Endothelial cell of umbilical vein (primary cell): ENCODE data around the gene CIBAR2. TPM values are rescaled to one million over a fixed set of nuclear protein-coding genes. Genes with fewer than 3 reads are reported as not detected.

Experiments
- BruUV-seq: library from RNA; stranded (reverse); fragments of 400-500 nt; replicated peaks from 2 replicates; lab custom pipeline; 2021; lab: Mats Ljungman, UMichigan
- CTCF ChIA-PET: fragments of 300-600, 350-600 bp; sonication (Branson Sonifier 250); formaldehyde crosslinking; loops from one replicate; lab custom pipeline; 2021; ENCODE audit warnings: antibody characterized with exemption, inconsistent platforms; lab: Charles Lee
- POLR2A ChIA-PET: fragments of 300-600, 350-600 bp; sonication (Branson Sonifier 250); formaldehyde crosslinking; loops from one replicate; lab custom pipeline; 2021; ENCODE audit warnings: antibody characterized with exemption, inconsistent platforms; lab: Charles Lee
- DNase-seq: peaks from one replicate; pipeline ENCODE4 v3.0.0-alpha.2; 2011; ENCODE audit warnings: low read depth, low spot score
- FAIRE-seq: peaks from 2 replicates; lab custom pipeline; 2011; peaks lifted over from hg19 to GRCh38; lab: Jason Lieb, UNC
- H2AFZ ChIP-seq: 2 replicates; pipeline ENCODE4 v1.6.0; 2012; ENCODE audit warnings: low read depth, low read length, control low read depth, inconsistent platforms
- H3K27ac ChIP-seq: 2 replicates; pipeline ENCODE4 v1.5.1; 2011; ENCODE audit warnings: low read depth, mild to moderate bottlenecking, control low read depth, low read length, moderate library complexity; ENCODE audit not compliant: insufficient read depth
- H3K27me3 ChIP-seq, 2 experiments: 2 replicates each; pipeline versions ENCODE4 v1.6.0 to v1.6.1; 2011; ENCODE audit warnings: low read length in 2 of 2, mixed read lengths in 1 of 2; ENCODE audit not compliant: control insufficient read depth in 2 of 2, insufficient read depth in 2 of 2
- H3K36me3 ChIP-seq, 2 experiments: 2 replicates in 1 of 2; 3 replicates in 1 of 2; pipeline ENCODE4 v1.5.1; 2011; ENCODE audit warnings: low read length in 2 of 2, mild to moderate bottlenecking in 1 of 2, moderate library complexity in 1 of 2; ENCODE audit not compliant: control insufficient read depth in 2 of 2, insufficient read depth in 2 of 2; ENCODE audit errors: extremely low read depth in 1 of 2
- H3K4me1 ChIP-seq: 3 replicates; pipeline ENCODE4 v1.5.1; 2011; ENCODE audit warnings: mild to moderate bottlenecking, low read length; ENCODE audit not compliant: control insufficient read depth, insufficient read depth; ENCODE audit errors: extremely low read depth
- H3K4me2 ChIP-seq: 2 replicates; pipeline ENCODE4 v1.6.1; 2011; ENCODE audit warnings: low read length, control low read depth, mixed read lengths; ENCODE audit not compliant: insufficient read depth
- H3K4me3 ChIP-seq, 3 experiments: fragments of 200-600 bp in 1 of 3; sonication (generic), shearing (Covaris generic) in 1 of 3; replicated peaks in 1 of 3; 2 replicates each; pipeline ENCODE4 v1.5.1; 2011 to 2016; ENCODE audit warnings: control low read depth in 3 of 3, low read length in 3 of 3, mild to moderate bottlenecking in 2 of 3, inconsistent platforms in 1 of 3, low read depth in 1 of 3, moderate library complexity in 1 of 3; ENCODE audit not compliant: insufficient read depth in 1 of 3
- H3K79me2 ChIP-seq: 2 replicates; pipeline ENCODE4 v1.6.0; 2012; ENCODE audit warnings: low read length, inconsistent platforms; ENCODE audit not compliant: control insufficient read depth, insufficient read depth
- H3K9ac ChIP-seq: replicated peaks from 2 replicates; pipeline ENCODE3; 2011; ENCODE audit warnings: low read length, control low read depth; ENCODE audit not compliant: insufficient read depth; ENCODE audit errors: extremely low read depth
- H3K9me1 ChIP-seq: replicated peaks from 3 replicates; pipeline ENCODE4 v1.6.0; 2011; ENCODE audit warnings: mild to moderate bottlenecking, low read length; ENCODE audit not compliant: control insufficient read depth, insufficient read depth; ENCODE audit errors: extremely low read depth
- H3K9me3 ChIP-seq: replicated peaks from 2 replicates; pipeline ENCODE4 v1.5.1; 2012; ENCODE audit warnings: low read length, inconsistent platforms; ENCODE audit not compliant: control insufficient read depth, insufficient read depth
- H4K20me1 ChIP-seq: replicated peaks from 2 replicates; pipeline ENCODE3; 2011; ENCODE audit warnings: mild to moderate bottlenecking, low read length; ENCODE audit not compliant: control insufficient read depth, insufficient read depth; ENCODE audit errors: extremely low read depth
- CTCF ChIP-seq, 2 donors: IDR thresholded peaks; 1 replicate in 1 of 2; 2 replicates in 1 of 2; pipeline ENCODE4 v1.5.1; 2011; ENCODE audit warnings: low read length in 2 of 2, mild to moderate bottlenecking in 2 of 2, moderate library complexity in 2 of 2, control low read depth in 1 of 2, inconsistent platforms in 1 of 2, low read depth in 1 of 2; ENCODE audit not compliant: insufficient read depth in 1 of 2; ENCODE audit errors: extremely low read depth in 1 of 2
- FOS ChIP-seq: IDR thresholded peaks from 2 replicates; pipeline ENCODE4 v1.6.1; 2011; ENCODE audit warnings: mild to moderate bottlenecking, low read length, moderate library complexity, borderline replicate concordance; ENCODE audit not compliant: insufficient read depth
- MAX ChIP-seq: IDR thresholded peaks from 2 replicates; pipeline ENCODE4 v1.6.1; 2011; ENCODE audit not compliant: insufficient read depth, insufficient read length
- POLR2A ChIP-seq: IDR thresholded peaks from 2 replicates; pipeline ENCODE4 v1.6.1; 2012; ENCODE audit warnings: low read depth, mild to moderate bottlenecking, control low read depth, low read length
- POLR2AphosphoS5 ChIP-seq: IDR thresholded peaks from 2 replicates; pipeline ENCODE4 v1.6.1; 2012; ENCODE audit warnings: low read depth, mild to moderate bottlenecking, control low read depth, low read length, moderate library complexity; ENCODE audit not compliant: insufficient read depth
- dilution Hi-C: fragments of 300-500 bp; cut with MboI; formaldehyde crosslinking; loops from one replicate; pipeline ENCODE4 v1.15.0; 2019; ENCODE audit warnings: low sequenced_read_pairs; ENCODE audit not compliant: extremely low pct_ligation_motif_present
- intact Hi-C: fragments of 100-400 bp; cut with micrococcal nuclease; formaldehyde crosslinking; loops from one replicate; pipeline ENCODE4 v1.10.0; 2022
- polyA plus RNA-seq, 4 experiments: library from polyadenylated mRNA; depleted of rRNA in 3 of 4; stranded (reverse) in 3 of 4; unstranded in 1 of 4; fragments of >200 nt; gene quantifications; 2 replicates each; pipeline versions ENCODE4 v1.2.1 to v1.2.3, GENCODE V29; 2011 to 2012; ENCODE audit warnings: missing spikeins in 1 of 4
- total RNA-seq: library from RNA; stranded (reverse); gene quantifications from 2 replicates; pipeline ENCODE4 v1.2.3, GENCODE V29; 2021

The CIBAR2 gene
- total and polyA plus RNA-seq, 2 donors (not counting 3 experiments of a cell fraction or from before 2014, with no cell fraction given): 0.07 TPM; not detected in 1

GRCh38 chr16:85082173-85083050 is 29.9 kb downstream of the CIBAR2 start:
- dilution Hi-C loops (no loop called here), intact Hi-C loops (loop anchor here (10.0 kb wide), 1 partner anchor 328 kb away; no protein-coding TSS in a partner anchor)
- ChIA-PET CTCF (interaction anchor here (0.6 to 0.7 kb wide), 2 partner anchors 27 to 70 kb away, joined by 3 read pairs; no protein-coding TSS in a partner anchor), POLR2A (no interaction called here)
- Histone ChIP-seq H2AFZ (no peak overlapping the region), H3K4me3 (no peak overlapping the region), H3K27me3 (peaks cover 4 to 7% of the 10 kb centered on the region in 2 experiments), H4K20me1 (no peaks in the 10 kb centered on the region), H3K36me3 (no peaks in the 10 kb centered on the region), H3K9me1 (no peaks in the 10 kb centered on the region), H3K9me3 (no peaks in the 10 kb centered on the region), H3K79me2 (no peaks in the 10 kb centered on the region), H3K27ac (no peak overlapping the region), H3K4me1 (no peaks in the 10 kb centered on the region), H3K9ac (no peak overlapping the region), H3K4me2 (no peak overlapping the region)
- DNase-seq (no peak), FAIRE-seq (no peak)
- TF ChIP-seq CTCF (IDR thresholded peaks at IDR 0.05; ENCODE audit: extremely low read depth in 1 of 2, insufficient read depth in 1 of 2, low read depth in 1 of 2, low read length in 2 of 2) (no peak), POLR2A (no peak), MAX (no peak), POLR2AphosphoS5 (no peak), FOS (no peak)
- no TSS peak for BruUV-seq
